HG03045 (cell line): ENCODE results near the gene KRTAP5-6.

ENCODE experiments used
- ATAC-seq: cut with Tn5 transposase; IDR thresholded peaks from one replicate; pipeline ENCODE4 v1.9.1; 2021; ENCODE audit warnings: mild to moderate bottlenecking, moderate library complexity; ENCODE audit not compliant: unreplicated experiment

The KRTAP5-6 gene, protein sequence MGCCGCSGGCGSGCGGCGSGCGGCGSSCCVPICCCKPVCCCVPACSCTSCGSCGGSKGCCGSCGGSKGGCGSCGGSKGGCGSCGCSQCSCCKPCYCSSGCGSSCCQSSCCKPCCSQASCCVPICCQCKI

DNA sequence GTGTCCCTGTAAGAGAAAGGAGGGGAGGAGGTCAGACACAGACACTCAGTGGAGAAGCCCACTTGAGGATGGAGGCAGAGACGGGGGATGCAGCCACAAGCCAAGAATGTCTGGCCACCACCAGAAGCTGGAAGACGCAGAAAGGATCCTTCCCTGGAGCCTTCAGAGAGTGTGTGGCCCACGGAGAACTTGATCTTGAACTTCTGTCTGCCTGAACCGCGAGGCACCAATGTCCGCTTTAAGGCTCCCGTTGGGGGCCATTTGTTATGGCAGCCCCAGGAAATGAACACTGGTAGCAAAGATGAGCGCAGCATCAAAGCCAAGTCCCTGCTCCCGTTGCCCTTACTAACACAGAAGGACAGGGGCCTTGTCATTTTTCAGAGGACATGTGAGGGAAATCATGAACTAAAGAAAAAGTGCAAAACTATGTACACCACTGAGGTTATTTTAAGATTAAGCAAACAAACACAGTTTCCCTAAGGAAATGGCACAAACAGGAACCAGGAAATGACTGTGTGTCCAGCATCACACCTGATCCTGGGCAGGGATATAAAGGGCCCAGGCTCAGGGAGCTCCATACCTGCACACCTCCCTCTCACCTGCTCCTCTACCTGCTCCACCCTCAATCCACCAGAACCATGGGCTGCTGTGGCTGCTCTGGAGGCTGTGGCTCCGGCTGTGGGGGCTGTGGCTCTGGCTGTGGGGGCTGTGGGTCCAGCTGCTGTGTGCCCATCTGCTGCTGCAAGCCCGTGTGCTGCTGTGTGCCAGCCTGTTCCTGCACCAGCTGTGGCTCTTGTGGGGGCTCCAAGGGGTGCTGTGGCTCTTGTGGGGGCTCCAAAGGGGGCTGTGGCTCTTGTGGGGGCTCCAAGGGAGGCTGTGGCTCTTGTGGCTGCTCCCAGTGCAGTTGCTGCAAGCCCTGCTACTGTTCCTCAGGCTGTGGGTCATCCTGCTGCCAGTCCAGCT, at the start of gene KRTAP5-6:
Gene KRTAP5-6, plus strand, starts transcription at position 588 of the 963 bp plus-strand sequence. Its CDS starts 51 bp downstream, at position 639.
- no peak for ATAC-seq

GRCh38 chr11:1647901-1648652, 48.9 kb upstream of the KRTAP5-6 start:
- no peak for ATAC-seq

- no peak for ATAC-seq
These were observed 48.2 kb upstream of the KRTAP5-6 start for GRCh38 chr11:1648653-1649420.

DNA sequence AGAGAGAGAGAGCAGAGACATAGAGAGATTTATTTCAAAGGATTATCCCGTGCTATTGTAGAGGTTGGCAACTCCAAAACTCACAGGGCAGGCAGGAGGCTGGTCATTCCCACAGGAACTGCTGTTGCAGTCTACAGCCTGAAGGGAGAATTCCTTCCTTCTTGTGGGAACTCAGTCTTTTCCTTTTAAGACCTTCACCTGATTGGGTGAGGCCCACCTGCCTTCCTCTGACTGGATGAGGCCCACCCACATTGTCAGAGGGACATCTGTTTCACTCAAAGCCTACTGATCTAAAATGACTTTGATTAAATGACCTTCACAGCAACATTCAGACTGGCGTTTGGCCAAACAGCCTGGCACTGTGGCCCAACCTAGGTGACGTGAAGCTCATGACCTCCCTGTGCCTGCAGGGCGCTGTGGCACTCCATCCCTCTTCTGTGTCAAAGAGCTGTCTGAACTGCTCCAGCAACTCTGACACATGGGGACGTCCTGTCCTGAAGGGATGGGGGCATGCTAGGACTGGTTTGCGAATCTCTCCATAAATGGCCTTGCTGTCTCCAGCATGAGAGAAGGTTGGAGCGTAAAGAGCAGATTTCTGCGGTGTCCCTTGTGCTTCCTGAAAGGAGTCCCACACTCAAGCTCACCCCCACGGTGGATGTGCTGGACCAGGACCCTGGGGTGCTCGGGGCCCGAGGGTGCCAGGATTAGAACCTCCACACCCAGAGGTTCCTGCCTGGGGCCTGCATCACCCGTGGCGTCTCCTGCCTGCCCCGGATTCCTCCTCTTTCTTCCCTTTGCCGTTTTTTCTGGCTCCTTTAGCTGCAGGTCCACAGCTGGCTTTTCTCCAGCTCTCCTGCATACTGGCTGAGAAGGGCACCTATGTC, 46.7 kb upstream of the KRTAP5-6 start:
- ATAC-seq: no peak

DNA sequence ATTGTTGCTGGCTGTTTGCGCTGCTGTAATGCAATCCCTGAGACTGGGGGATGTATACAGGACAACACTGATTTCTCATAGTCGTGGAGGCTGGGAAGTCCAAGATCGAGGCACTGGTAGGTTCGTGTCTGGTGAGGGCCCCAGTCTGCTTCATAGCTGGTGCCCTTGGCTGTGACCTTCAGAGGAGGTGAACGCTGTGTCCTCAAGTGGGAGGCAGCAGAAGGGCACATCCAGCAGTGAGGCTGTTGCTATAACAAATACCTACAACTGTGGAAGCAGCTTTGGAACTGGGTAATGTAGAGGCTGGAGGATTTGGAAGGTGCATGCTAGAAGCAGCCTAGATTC, 46.1 kb upstream of the KRTAP5-6 start:
- ATAC-seq: no peak

GRCh38 chr11:1651411-1651980, 45.5 kb upstream of the KRTAP5-6 start:
- no peak for ATAC-seq

DNA sequence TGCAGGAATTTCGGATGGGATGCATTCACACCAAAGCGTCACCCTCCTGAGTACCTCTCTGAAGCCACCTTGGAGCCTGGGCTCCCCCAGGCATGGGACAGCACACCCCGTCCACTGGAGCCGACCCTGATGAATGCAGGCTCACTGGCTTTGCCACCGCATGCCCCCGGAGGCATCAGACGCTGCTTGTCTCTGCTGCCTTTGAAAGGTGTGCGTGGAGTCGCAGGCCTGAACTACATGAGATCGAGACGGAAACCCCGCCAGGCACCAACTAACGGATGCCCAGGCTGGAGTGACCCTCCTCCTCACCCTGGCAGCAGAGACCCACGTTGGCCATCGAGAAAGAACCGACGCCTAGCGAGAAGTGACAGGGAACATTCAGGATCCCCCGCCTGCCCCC, 45.0 kb upstream of the KRTAP5-6 start:
- no peak for ATAC-seq

GRCh38 chr11:1652442-1652770, 44.6 kb upstream of the KRTAP5-6 start:
- no peak for ATAC-seq

DNA sequence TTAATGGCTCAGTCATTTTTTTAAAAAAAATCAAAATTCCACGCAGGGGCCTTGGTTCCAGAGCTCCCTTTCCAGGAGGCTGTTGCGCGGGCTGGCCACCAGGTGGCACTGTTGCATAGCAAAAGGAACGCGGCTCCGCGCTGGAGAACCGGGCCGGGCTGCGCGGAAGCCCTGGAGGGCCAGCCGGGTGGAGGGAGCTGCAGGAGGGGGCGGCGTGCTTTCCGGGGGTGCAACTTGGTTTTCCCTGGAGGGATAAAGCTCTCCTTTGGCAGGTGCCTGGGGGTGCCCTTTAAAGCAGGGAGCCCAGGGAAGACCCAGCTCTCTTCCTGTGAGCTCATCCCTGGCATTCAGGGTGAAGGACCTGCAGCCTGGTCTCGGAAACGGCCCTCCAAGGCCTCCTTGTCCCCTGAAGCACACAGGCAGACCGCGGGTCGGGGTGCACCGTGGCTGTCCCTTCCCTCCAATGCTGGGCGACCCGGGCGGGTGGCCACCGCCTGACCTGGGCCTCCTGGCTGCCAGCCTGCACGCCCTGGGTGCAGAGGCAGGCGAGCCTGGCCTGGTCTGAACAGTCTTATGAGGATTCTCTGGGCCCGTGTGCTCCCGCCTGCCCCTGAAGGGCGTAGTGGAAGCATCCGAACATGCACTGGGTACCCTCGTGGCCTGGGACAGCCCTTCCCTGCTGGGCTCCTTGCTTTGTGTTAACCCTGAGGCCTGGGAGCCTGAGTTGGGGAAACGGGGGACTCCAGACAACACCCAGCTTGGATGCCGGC, 44.0 kb upstream of the KRTAP5-6 start:
- ATAC-seq: no peak

- ATAC-seq: no peak
These were observed 43.2 kb upstream of the KRTAP5-6 start for GRCh38 chr11:1653541-1654387.

- ATAC-seq: no peak
These were observed 42.4 kb upstream of the KRTAP5-6 start for GRCh38 chr11:1654388-1655167.

DNA sequence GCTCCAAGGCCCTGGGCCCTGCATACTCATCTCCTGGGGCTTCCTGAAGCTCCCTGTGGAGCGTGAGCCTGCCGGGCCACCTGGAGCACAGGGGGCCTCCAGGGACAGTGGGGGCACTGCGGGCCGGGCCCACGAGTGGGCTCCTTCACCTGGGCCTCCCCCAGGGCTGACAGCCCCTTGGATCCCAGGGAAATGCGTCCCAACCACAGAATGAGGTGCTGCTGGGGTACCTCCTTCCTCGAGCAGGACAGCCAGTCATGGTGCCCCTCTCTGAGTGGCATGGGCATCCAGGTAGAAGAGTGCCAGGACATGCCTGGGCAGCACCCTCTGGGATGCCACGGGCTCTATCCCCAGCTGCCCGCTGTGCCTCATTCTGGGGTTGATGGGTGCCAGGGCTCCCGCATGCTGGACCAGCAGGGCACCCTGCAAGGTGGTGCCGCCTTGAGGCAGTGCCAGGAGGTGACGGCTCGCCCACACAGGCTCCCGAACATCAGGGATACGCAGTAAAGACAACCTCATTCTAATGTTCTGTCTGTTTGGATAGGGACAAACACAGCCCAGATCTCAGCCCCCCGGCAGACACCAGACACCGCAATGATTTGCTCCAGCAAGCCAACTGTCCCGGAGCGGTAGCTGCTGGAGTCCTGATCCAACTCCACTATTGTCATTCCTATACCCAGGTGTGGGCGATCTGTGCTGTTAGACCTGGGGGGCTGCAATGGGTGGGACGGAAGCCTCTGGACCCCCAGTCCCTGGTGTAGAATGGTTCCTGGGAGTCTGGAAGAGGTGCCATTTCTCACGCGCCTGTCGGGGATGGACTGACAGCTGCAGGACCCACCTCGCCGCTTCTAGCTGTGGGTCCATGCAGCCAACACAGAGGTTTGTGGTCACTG, 41.6 kb upstream of the KRTAP5-6 start:
- ATAC-seq: no peak

- no peak for ATAC-seq
These were observed 40.9 kb upstream of the KRTAP5-6 start for GRCh38 chr11:1656061-1656441.

GRCh38 chr11:1656670-1657069, 40.3 kb upstream of the KRTAP5-6 start:
- ATAC-seq: no peak

DNA sequence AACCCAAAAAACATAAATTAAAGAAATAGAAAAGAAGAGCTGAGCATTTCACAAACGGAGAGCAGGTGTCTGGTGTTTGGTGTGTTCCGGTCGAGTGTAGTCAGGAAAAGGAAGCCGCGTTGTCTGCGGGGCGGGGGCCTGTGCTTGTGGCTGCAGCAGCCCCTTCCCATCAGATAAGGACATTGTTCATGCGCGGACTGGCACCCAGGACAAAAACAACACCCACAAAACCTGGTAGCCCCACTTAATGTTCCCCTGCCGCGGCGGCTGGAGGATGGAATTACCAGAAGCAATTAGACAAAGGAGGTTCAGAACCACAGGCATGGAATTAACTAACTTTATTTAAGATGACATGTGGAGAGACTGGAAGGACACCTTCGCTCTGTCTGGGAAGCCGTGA, 37.5 kb upstream of the KRTAP5-6 start:
- no peak for ATAC-seq

DNA sequence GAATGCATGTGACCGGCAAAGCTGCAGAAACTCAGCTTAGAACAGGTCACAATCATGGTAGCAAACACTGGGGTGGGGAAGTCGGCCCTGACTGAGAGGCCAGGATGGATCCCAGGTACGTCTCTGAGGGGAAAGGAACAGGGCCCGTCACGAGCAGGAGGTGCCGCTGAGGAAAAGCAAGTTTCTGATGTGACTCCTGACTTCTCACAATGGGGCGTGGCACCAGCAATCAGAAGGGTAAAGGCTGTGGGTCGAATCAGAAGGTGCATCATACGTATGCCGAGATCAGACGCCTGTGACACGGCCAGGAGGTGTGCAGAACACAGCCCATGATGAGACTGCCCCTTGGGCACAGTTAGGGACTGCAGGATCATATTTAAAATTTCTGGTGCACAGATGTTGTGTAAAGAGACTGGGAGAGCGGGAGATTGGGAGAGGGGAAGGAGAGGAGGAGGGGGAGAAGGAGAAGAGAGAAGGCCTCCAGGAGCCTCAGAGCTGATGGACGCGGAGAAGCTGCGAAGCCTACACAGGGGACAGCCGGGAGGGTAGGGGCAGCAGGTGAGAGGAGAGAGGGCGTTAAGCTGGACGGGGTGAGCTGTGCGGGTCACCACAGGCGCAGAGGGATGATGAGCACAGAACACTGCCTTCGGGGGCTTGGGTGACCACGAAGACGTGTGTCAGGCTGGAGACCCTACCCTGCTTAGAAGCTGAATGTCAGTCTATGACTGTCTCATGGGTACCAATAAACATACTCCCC, 36.7 kb upstream of the KRTAP5-6 start:
- ATAC-seq: no peak
